ENCODE results near the gene GLI3.

GLI3 gene

DNA sequence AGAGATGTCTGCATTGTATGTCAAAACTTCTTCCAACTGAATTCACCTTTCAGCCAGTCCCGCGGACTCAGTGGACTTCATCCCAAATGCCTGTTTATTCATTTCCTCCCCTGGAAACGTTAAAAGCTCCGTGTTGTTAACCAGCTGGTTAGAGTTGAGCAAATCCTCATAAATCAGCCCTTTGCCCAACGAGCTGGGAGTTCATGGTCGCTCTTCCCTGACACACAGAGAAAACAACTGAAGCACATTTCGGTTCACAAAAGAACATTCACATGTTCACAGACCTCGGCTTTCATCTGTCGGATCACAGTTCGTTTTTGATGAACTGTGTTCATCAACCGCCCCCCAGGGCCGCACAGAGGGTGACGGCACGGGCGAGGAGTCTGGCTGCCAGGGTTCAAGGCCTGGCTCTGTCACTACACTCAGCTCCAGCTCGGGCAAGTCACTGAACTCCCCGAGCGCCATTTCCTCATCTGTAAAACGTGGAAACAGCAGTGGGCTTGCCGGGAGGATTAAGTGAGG, 62.6 kb downstream of the GLI3 start:
- Histone ChIP-seq H3K27me3 (replicated peaks) (no peaks in the 10 kb centered on the region), H3K36me3 (replicated peaks) (no peaks in the 10 kb centered on the region), H3K4me3 (ENCODE audit: low read depth, low read length) (no peak overlapping the region), H3K27ac (no peak overlapping the region)
- no peak for DNase-seq
- in situ Hi-C loops (cut with HindIII; ENCODE audit: low pct_ligation_motif_present, low sequenced_read_pairs), result no loop called here
- TF ChIP-seq, protein P1, sequence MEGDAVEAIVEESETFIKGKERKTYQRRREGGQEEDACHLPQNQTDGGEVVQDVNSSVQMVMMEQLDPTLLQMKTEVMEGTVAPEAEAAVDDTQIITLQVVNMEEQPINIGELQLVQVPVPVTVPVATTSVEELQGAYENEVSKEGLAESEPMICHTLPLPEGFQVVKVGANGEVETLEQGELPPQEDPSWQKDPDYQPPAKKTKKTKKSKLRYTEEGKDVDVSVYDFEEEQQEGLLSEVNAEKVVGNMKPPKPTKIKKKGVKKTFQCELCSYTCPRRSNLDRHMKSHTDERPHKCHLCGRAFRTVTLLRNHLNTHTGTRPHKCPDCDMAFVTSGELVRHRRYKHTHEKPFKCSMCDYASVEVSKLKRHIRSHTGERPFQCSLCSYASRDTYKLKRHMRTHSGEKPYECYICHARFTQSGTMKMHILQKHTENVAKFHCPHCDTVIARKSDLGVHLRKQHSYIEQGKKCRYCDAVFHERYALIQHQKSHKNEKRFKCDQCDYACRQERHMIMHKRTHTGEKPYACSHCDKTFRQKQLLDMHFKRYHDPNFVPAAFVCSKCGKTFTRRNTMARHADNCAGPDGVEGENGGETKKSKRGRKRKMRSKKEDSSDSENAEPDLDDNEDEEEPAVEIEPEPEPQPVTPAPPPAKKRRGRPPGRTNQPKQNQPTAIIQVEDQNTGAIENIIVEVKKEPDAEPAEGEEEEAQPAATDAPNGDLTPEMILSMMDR (IDR thresholded peaks at IDR 0.05; ENCODE audit: low read depth, low read length, missing control alignments), result no peak

DNA sequence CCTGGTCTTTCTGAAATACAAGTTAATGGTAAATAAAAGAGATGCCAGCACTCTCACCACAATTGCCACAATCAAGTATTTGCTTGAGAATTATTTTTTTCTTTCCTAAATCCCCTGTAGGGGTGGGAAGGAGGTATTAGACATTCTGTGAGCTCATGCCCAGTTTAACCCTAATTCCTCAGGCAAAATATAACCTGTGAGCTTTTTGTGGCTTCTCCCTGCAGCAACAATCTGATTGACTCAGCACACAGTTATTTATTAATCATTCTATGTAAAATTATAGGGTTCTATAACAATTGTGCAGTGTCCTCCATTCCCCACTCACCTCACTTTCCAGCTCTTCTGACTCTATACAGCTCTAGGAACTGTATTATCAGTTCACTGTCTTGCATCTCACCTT, 66.3 kb downstream of the GLI3 start:
- Histone ChIP-seq H3K36me3 (replicated peaks) (no peaks in the 10 kb centered on the region), H3K27ac (no peak overlapping the region), H3K27me3 (replicated peaks) (no peaks in the 10 kb centered on the region), H3K4me3 (ENCODE audit: low read depth, low read length) (no peak overlapping the region)
- no peak for DNase-seq
- TF ChIP-seq, protein P1 (IDR thresholded peaks at IDR 0.05; ENCODE audit: low read depth, low read length, missing control alignments), result no peak
- in situ Hi-C loops (cut with HindIII; ENCODE audit: low pct_ligation_motif_present, low sequenced_read_pairs), result no loop called here

DNA sequence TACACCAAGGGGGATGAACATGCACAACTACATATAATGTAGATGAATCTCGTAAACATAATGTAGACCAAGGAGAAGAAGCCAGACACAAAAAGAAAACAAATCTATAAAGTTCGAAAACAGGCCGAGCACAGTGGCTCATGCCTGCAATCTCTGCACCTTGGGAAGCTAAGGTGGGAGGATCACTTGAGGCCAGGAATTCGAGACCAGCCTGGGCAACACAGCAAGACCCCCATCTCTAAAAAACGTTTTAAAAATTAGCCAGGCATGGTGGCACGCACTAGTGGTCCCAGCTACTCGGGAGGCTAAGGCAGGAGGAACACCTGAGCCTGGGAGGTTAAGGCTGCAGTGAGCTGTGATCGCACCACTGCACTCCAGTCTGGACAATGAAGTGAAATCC, 68.5 kb downstream of the GLI3 start:
- TF ChIP-seq, protein P1 (IDR thresholded peaks at IDR 0.05; ENCODE audit: low read depth, low read length, missing control alignments), result no peak
- in situ Hi-C loops (cut with HindIII; ENCODE audit: low pct_ligation_motif_present, low sequenced_read_pairs), result no loop called here
- no peak overlapping the region for H3K27ac ChIP-seq
- no peaks in the 10 kb centered on the region for H3K36me3 ChIP-seq (replicated peaks)
- DNase-seq, result no peak
- no peaks in the 10 kb centered on the region for H3K27me3 ChIP-seq (replicated peaks)
- no peak overlapping the region for H3K4me3 ChIP-seq (ENCODE audit: low read depth, low read length)

DNA sequence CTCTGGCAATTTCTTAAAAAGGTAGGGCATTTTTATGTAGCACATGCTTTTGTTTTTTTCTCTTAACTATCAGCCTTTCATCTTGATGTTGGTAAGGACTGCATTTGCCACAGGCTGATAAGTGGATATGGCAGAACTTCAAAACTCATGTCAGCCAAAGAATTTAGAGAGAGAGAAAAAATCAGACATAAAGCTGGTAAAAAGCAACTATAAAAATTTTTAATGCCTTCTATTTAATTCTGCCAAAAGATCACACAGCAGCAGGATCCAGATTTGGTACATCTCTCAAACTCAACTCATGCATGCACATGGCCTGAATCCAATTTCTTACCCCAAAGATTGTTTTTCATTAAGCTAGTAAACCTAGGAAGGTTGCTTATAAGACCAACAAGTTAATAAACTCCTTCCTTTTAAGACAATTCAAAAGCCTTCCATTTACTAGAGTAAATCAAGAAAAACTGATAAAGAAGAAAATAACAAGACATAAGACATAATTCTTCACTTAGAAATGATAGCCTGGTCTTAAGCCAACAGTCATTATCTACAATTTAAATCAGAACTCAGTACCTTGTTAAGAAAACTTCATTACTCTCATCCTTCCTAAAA, 69.3 kb downstream of the GLI3 start:
- TF ChIP-seq, protein P1 (IDR thresholded peaks at IDR 0.05; ENCODE audit: low read depth, low read length, missing control alignments), result no peak
- DNase-seq, result no peak

DNA sequence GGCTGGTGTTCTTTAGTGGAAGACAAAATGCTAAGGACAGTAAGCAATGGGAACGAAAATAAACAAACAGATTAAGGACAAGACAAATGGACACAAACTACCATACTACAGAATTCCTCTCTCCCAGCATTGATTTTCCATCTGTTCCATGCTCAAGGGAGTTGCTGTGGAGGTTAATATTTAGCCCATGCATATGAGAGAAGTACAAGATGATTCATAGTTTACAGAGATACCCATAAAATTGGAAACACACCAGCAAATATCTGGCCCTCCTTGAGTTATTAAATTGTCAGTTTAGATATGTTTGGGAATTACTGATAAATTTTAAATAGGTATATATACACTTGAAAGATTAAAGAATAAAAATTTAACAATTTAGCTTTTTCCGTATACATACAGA, 69.8 kb downstream of the GLI3 start:
- Histone ChIP-seq H3K4me3 (ENCODE audit: low read depth, low read length) (no peak overlapping the region), H3K36me3 (replicated peaks) (no peaks in the 10 kb centered on the region), H3K27me3 (replicated peaks) (no peaks in the 10 kb centered on the region), H3K27ac (no peak overlapping the region)
- TF ChIP-seq, protein P1 (IDR thresholded peaks at IDR 0.05; ENCODE audit: low read depth, low read length, missing control alignments), result no peak
- no peak for DNase-seq
- in situ Hi-C loops (cut with HindIII; ENCODE audit: low pct_ligation_motif_present, low sequenced_read_pairs), result no loop called here

More for the DNA sequence above, 69.3 kb downstream of the GLI3 start:
- in situ Hi-C loops (cut with HindIII; ENCODE audit: low pct_ligation_motif_present, low sequenced_read_pairs), result no loop called here
- Histone ChIP-seq H3K36me3 (replicated peaks) (no peaks in the 10 kb centered on the region), H3K27me3 (replicated peaks) (no peaks in the 10 kb centered on the region), H3K27ac (no peak overlapping the region), H3K4me3 (ENCODE audit: low read depth, low read length) (no peak overlapping the region)

All from brain microvascular endothelial cell (primary cell).